SK-N-SH treated with all-trans-retinoic acid at 6 μM for 48 hours (cell line): ENCODE data around the gene PIKFYVE.
"Not testable (repeated sequence)": the region's sequence is repeated elsewhere in the genome, so short reads cannot be mapped to it uniquely, and the experiment has no call there.

ENCODE experiments used
- ARNTL ChIP-seq: fragments of 450-650 bp; formaldehyde crosslinking; IDR thresholded peaks from 2 replicates; pipeline ENCODE4 v1.5.0; 2020; ENCODE audit warnings: low read depth, mild to moderate bottlenecking, moderate library complexity, borderline replicate concordance
- PATZ1 ChIP-seq: fragments of 250-450 bp; sonication (Bioruptor Pico); IDR thresholded peaks from 2 replicates; pipeline ENCODE4 v1.8.0; 2020; ENCODE audit warnings: mild to moderate bottlenecking, moderate library complexity, borderline replicate concordance
- RARB ChIP-seq: fragments of 250-450 bp; sonication (Bioruptor Pico); IDR thresholded peaks from 2 replicates; pipeline ENCODE4 v1.8.0; 2021; ENCODE audit warnings: mild to moderate bottlenecking, moderate library complexity
- TSHZ2 ChIP-seq: fragments of 250-450 bp; sonication (Bioruptor Pico); IDR thresholded peaks from 2 replicates; pipeline ENCODE4 v1.5.0; 2020; ENCODE audit warnings: mild to moderate bottlenecking, moderate library complexity
- ZFP30 ChIP-seq: fragments of 450-650 bp; formaldehyde crosslinking; IDR thresholded peaks from 2 replicates; pipeline ENCODE4 v1.5.0; 2022; ENCODE audit warnings: mild to moderate bottlenecking, moderate library complexity
- ZNF565 ChIP-seq: fragments of 450-650 bp; formaldehyde crosslinking; conservative IDR thresholded peaks from 2 replicates; pipeline ENCODE4 v1.5.0; 2020; ENCODE audit warnings: low read depth, mild to moderate bottlenecking, moderate library complexity
- ZNF70 ChIP-seq: fragments of 450-650 bp; formaldehyde crosslinking; IDR thresholded peaks from 2 replicates; pipeline ENCODE4 v1.5.0; 2020; ENCODE audit warnings: mild to moderate bottlenecking, moderate library complexity
- ZNF8 ChIP-seq: fragments of 450-650 bp; formaldehyde crosslinking; IDR thresholded peaks from 2 replicates; pipeline ENCODE4 v1.5.0; 2020; ENCODE audit warnings: mild to moderate bottlenecking, moderate library complexity

GRCh38 chr2:208221873-208222272, 44.2 kb upstream of the PIKFYVE start:
- not testable (repeated sequence) for TF ChIP-seq PATZ1 (CRISPR knock-in tag); TSHZ2 (CRISPR knock-in tag); ZNF8 (CRISPR knock-in tag); RARB (CRISPR knock-in tag); ZFP30; ZNF565 (CRISPR knock-in tag); ZNF70 (CRISPR knock-in tag); ARNTL (CRISPR knock-in tag)
